Osteocyte (in vitro differentiated cells): ENCODE results near the gene DAPK1. TPM values are rescaled to one million over a fixed set of nuclear protein-coding genes. Genes with fewer than 3 reads are reported as not detected.

Source experiments
- DNase-seq: peaks from one replicate; pipeline ENCODE4 v3.0.0; 2021; ENCODE audit warnings: mixed read lengths; ENCODE audit not compliant: unreplicated experiment; ENCODE audit errors: extremely low spot score
- H3K27ac Mint-ChIP-seq: one replicate; pipeline ENCODE4 v1.8.0; 2021; ENCODE audit warnings: mild to moderate bottlenecking, mixed read lengths; ENCODE audit not compliant: unreplicated experiment
- H3K27me3 Mint-ChIP-seq: one replicate; pipeline ENCODE4 v1.8.0; 2021; ENCODE audit warnings: mixed read lengths; ENCODE audit not compliant: unreplicated experiment
- H3K36me3 Mint-ChIP-seq: one replicate; pipeline ENCODE4 v1.8.0; 2021; ENCODE audit warnings: mixed read lengths; ENCODE audit not compliant: unreplicated experiment
- H3K4me1 Mint-ChIP-seq: one replicate; pipeline ENCODE4 v1.8.0; 2021; ENCODE audit warnings: mixed read lengths; ENCODE audit not compliant: unreplicated experiment
- H3K4me3 Mint-ChIP-seq: one replicate; pipeline ENCODE4 v1.8.0; 2021; ENCODE audit warnings: mild to moderate bottlenecking, moderate library complexity, mixed read lengths; ENCODE audit not compliant: unreplicated experiment
- H3K9me3 Mint-ChIP-seq: one replicate; pipeline ENCODE4 v1.8.0; 2021; ENCODE audit warnings: mixed read lengths; ENCODE audit not compliant: unreplicated experiment
- total RNA-seq: library from RNA; stranded (reverse); gene quantifications from 2 replicates; pipeline ENCODE4 v1.2.1, GENCODE V29; 2021
- TF ChIP-seq, protein P1 (sequence below): fragments of 200-600 bp; sonication (generic); IDR thresholded peaks from 2 replicates; pipeline ENCODE4 v1.5.0; 2021; ENCODE audit warnings: antibody characterized with exemption, mild to moderate bottlenecking, moderate library complexity

DAPK1 gene
- total RNA-seq, 1 donor from 2014 or later = 304 TPM

DNA sequence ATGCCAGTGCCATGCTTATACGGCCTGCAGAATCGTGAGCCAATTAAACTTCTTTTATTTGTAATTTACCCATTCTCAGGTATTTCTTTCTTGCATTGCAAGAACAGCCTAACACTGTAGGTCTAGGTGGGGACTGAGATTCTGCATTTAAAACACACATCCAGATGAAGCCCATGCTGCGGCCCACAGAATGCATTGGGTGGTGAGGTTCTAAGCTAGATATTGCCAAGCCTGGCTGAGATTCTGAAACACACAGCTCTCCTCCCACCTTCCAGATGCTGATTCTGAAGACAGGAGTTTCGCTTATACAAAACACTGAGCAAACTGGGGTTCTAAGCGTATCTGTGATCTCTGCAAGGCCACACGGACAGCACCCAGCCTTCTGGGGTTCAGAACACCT, 75.1 kb downstream of the DAPK1 start:
- Mint-ChIP-seq H3K27ac (no peak overlapping the region), H3K4me1 (peaks cover 48% of the 10 kb centered on the region)

DNA sequence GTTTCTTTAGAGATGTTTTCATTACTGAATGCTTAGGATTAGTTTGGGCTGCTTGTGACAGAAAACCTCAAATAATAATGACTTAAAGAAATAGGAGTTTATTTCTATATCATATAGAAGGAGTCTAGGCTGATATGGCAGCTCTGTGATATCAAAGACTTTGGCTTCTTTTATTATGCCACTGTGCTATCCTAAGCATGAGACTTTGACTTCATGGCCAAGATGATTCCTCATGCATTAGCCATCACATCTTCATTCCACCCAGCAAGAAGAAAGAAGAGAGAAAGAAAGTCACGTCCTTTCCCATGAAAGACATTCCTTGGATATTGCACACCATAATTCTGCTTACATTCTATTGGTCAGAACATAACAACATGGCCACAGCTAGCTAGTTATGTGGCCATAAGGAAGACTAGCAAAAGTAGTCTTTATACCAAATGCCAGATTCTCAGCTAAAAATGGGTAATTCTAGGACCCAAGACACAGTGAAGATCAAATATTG, 76.2 kb downstream of the DAPK1 start:
- TF ChIP-seq, protein P1, sequence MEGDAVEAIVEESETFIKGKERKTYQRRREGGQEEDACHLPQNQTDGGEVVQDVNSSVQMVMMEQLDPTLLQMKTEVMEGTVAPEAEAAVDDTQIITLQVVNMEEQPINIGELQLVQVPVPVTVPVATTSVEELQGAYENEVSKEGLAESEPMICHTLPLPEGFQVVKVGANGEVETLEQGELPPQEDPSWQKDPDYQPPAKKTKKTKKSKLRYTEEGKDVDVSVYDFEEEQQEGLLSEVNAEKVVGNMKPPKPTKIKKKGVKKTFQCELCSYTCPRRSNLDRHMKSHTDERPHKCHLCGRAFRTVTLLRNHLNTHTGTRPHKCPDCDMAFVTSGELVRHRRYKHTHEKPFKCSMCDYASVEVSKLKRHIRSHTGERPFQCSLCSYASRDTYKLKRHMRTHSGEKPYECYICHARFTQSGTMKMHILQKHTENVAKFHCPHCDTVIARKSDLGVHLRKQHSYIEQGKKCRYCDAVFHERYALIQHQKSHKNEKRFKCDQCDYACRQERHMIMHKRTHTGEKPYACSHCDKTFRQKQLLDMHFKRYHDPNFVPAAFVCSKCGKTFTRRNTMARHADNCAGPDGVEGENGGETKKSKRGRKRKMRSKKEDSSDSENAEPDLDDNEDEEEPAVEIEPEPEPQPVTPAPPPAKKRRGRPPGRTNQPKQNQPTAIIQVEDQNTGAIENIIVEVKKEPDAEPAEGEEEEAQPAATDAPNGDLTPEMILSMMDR = no peak
- DNase-seq = no peak
- H3K27me3 Mint-ChIP-seq = no peaks in the 10 kb centered on the region
- H3K4me1 Mint-ChIP-seq = peaks cover 54% of the 10 kb centered on the region
- no peaks in the 10 kb centered on the region for H3K9me3 Mint-ChIP-seq
- peaks cover 28% of the 10 kb centered on the region for H3K36me3 Mint-ChIP-seq
- no peak overlapping the region for H3K4me3 Mint-ChIP-seq
- no peak overlapping the region for H3K27ac Mint-ChIP-seq

More for the DNA sequence above, 75.1 kb downstream of the DAPK1 start:
- Mint-ChIP-seq H3K27me3 (no peaks in the 10 kb centered on the region), H3K4me3 (no peak overlapping the region), H3K9me3 (no peaks in the 10 kb centered on the region), H3K36me3 (peaks cover 34% of the 10 kb centered on the region)
- TF ChIP-seq, protein P1 = no peak
- no peak for DNase-seq

GRCh38 chr9:87577746-87578145, 80.1 kb downstream of the DAPK1 start:
- Mint-ChIP-seq H3K27ac (no peak overlapping the region), H3K36me3 (peaks cover 21% of the 10 kb centered on the region)

GRCh38 chr9:87578625-87579024, 81.0 kb downstream of the DAPK1 start:
- peaks cover 22% of the 10 kb centered on the region for H3K36me3 Mint-ChIP-seq
- no peaks in the 10 kb centered on the region for H3K27me3 Mint-ChIP-seq
- DNase-seq = no peak
- TF ChIP-seq, protein P1 = no peak
- H3K4me1 Mint-ChIP-seq = peaks cover 57% of the 10 kb centered on the region
- H3K9me3 Mint-ChIP-seq = no peaks in the 10 kb centered on the region
- H3K27ac Mint-ChIP-seq = no peak overlapping the region
- no peak overlapping the region for H3K4me3 Mint-ChIP-seq

More at GRCh38 chr9:87577746-87578145, 80.1 kb downstream of the DAPK1 start:
- DNase-seq = no peak
- TF ChIP-seq, protein P1 = no peak
- Mint-ChIP-seq H3K27me3 (no peaks in the 10 kb centered on the region), H3K9me3 (no peaks in the 10 kb centered on the region), H3K4me1 (peaks cover 51% of the 10 kb centered on the region), H3K4me3 (no peak overlapping the region)

- Mint-ChIP-seq H3K4me1 (peaks cover 59% of the 10 kb centered on the region), H3K4me3 (no peak overlapping the region), H3K27me3 (no peaks in the 10 kb centered on the region), H3K36me3 (peaks cover 17% of the 10 kb centered on the region), H3K27ac (peak overlapping the region; percentile 21), H3K9me3 (no peaks in the 10 kb centered on the region)
- TF ChIP-seq, protein P1 = no peak
- DNase-seq = no peak
These were observed 82.3 kb downstream of the DAPK1 start for GRCh38 chr9:87579781-87580541.
